Ishikawa (cell line): ENCODE measurements around the gene ADGRL4.

Experiments used
- FOXM1 ChIP-seq: IDR thresholded peaks from 2 replicates; pipeline ENCODE4 v1.6.1; 2012; ENCODE audit warnings: low read depth, borderline replicate concordance
- MAX ChIP-seq: IDR thresholded peaks from 2 replicates; pipeline ENCODE4 v1.6.1; 2012
- REST ChIP-seq: IDR thresholded peaks from 2 replicates; pipeline ENCODE4 v1.6.1; 2012; ENCODE audit warnings: low read depth, mild to moderate bottlenecking

DNA sequence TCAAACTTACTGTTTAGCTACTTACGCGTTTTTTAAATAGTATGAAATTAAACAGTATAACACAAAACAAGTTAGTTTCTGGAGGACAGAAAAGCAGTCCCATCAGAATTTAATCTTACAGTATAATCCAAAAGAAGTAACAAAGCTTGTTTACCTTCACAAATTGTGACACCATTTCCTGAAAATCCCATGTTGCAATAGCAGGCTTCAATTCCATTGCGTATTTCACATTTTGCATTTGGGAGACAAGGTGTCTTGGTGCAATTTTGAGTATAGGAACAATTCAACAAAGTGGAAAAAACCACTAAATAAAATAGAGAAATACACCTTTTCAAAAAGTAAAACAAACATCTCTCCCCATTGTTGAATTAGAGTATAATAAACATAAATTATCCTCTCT, 1.6 kb downstream of the ADGRL4 start:
- TF ChIP-seq FOXM1, result no peak
- no peak for TF ChIP-seq REST
- no peak for TF ChIP-seq MAX
